Adrenal gland (tissue), 12 donors: ENCODE data around the gene PKNOX1. TPM values are rescaled to one million over a fixed set of nuclear protein-coding genes. Genes with fewer than 3 reads are reported as not detected.

ENCODE experiments used
- DNase-seq, 7 donors: peaks; one replicate each; pipeline ENCODE4 v3.0.0-alpha.2; 2019 to 2020
- H3K27ac ChIP-seq, 5 donors: fragments of 200-600 bp; sonication (generic) in 4 of 5; 1 replicate in 3 of 5; 2 replicates in 2 of 5; pipeline versions ENCODE4 v1.5.1 to v1.8.0; 2016 to 2020; ENCODE audit warnings: mild to moderate bottlenecking in 1 of 5
- H3K27me3 ChIP-seq: fragments of 200-600 bp; 2 replicates; pipeline ENCODE4 v1.8.0; 2021
- H3K36me3 ChIP-seq, 2 donors: fragments of 200-600 bp; replicated peaks in 1 of 2; 1 replicate in 1 of 2; 2 replicates in 1 of 2; pipeline versions ENCODE4 v1.5.1 to v1.8.0; 2018 to 2022
- H3K4me1 ChIP-seq, 2 donors: fragments of 200-600 bp; replicated peaks in 1 of 2; 1 replicate in 1 of 2; 2 replicates in 1 of 2; pipeline versions ENCODE4 v1.5.1 to v1.8.0; 2018 to 2021
- H3K4me3 ChIP-seq, 4 donors: fragments of 200-600 bp; sonication (generic) in 3 of 4; one replicate each; pipeline ENCODE4 v1.5.1; 2016 to 2018
- H3K9me3 ChIP-seq, 3 donors: fragments of 200-600 bp; sonication (generic) in 1 of 3; replicated peaks in 1 of 3; 1 replicate in 2 of 3; 2 replicates in 1 of 3; pipeline versions ENCODE4 v1.5.1 to v1.8.0; 2016 to 2021
- POLR2A ChIP-seq, 2 donors: fragments of 450-650 bp; IDR thresholded peaks; one replicate each; pipeline ENCODE4 v1.6.1; 2017; ENCODE audit warnings: antibody characterized with exemption in 2 of 2, mild to moderate bottlenecking in 2 of 2, moderate library complexity in 1 of 2
- WGBS, 4 donors: extraction: QIAGEN DNeasy Blood & Tissue Kit in 2 of 4; methylation state at CpG; one replicate each; pipeline versions ENCODE4 v1.1.5 to v1.1.7; 2013 to 2017; 5-methylcytosine and 5-hydroxymethylcytosine counted together
- intact Hi-C, 2 donors: fragments of 100-400 bp; cut with DNase I; formaldehyde crosslinking; loops; one replicate each; pipeline versions ENCODE4 v1.14.1 to v1.15.0; 2022 to 2023
- polyA plus RNA-seq, 3 donors: library from polyadenylated mRNA; stranded (reverse); fragments of 200-250 nt in 2 of 3; fragments of 350-450 nt in 1 of 3; fragmentation: Illumina TruSeq in 1 of 3; extraction: RNeasy Lipid Tissue Mini Kit (QIAGEN cat#74804) in 1 of 3; gene quantifications; one replicate each; pipeline ENCODE4 v1.2.3, GENCODE V29; 2013 to 2014
- total RNA-seq, 9 donors: library from RNA; depleted of rRNA in 4 of 9; stranded (reverse); fragments of >200 nt in 4 of 9; fragments of 120-200 nt in 1 of 9; fragmentation: NEBNext Ultra II Directional in 1 of 9; extraction: Animal tissue kit (Norgen Biotek cat#: 25700) in 1 of 9; gene quantifications; one replicate each; pipeline versions ENCODE4 v1.1.0 to v1.2.4, GENCODE V29; 2013 to 2023
- TF ChIP-seq, protein P1 (sequence below), 6 experiments: fragments of 450-650 bp in 4 of 6; fragments of 200-600 bp in 2 of 6; sonication (generic) in 1 of 6; IDR thresholded peaks; 1 replicate in 5 of 6; 2 replicates in 1 of 6; pipeline versions ENCODE4 v1.5.1 to v1.8.0; 2016 to 2021; ENCODE audit warnings: antibody characterized with exemption in 6 of 6, mild to moderate bottlenecking in 2 of 6, moderate library complexity in 1 of 6
- donor health status: healthy with polysubstance abuse.
- donor health status: Bipolar disorder and iron deficiency.
- donor health status: DM: yes; HTN: yes; CAD: no.
- donor health status: DM: no; HTN: no; CAD: no.
- donor health status: DM: no; HTN: no; CAD: no.
- donor health status: DM: yes; HTN: yes; CAD: no.

Gene PKNOX1
- total and polyA plus RNA-seq, 12 donors: 8.2 to 21.7 (median 12.6) TPM

DNA sequence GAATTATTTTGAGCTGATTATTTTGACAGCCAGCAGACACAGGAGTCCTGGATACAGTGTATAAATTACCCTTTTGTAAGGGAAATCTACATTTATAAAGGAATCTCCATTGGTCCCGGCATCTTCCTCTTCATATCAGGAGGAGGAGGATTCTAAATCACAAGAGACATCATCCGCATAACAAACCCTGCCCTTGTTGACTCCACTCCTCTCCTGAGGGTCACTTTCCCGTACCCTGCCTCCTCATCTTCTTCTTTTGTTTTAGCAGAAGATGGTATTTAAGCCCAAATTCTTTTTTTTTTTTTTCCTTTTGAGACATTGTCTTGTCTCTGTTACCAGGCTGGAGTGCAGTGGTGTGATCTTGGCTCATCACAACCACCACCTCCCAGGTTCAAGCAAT lies 14.6 kb upstream of the PKNOX1 start:
- no peaks in the 10 kb centered on the region for H3K4me1 ChIP-seq
- no peak for TF ChIP-seq POLR2A (IDR thresholded peaks at IDR 0.05)
- TF ChIP-seq, protein P1, sequence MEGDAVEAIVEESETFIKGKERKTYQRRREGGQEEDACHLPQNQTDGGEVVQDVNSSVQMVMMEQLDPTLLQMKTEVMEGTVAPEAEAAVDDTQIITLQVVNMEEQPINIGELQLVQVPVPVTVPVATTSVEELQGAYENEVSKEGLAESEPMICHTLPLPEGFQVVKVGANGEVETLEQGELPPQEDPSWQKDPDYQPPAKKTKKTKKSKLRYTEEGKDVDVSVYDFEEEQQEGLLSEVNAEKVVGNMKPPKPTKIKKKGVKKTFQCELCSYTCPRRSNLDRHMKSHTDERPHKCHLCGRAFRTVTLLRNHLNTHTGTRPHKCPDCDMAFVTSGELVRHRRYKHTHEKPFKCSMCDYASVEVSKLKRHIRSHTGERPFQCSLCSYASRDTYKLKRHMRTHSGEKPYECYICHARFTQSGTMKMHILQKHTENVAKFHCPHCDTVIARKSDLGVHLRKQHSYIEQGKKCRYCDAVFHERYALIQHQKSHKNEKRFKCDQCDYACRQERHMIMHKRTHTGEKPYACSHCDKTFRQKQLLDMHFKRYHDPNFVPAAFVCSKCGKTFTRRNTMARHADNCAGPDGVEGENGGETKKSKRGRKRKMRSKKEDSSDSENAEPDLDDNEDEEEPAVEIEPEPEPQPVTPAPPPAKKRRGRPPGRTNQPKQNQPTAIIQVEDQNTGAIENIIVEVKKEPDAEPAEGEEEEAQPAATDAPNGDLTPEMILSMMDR (IDR thresholded peaks at IDR 0.05): no peak
- DNase-seq: no peak
- 87 to 89% (median 88%) methylated on average over 3 of the region's 3 CpGs for WGBS, 4 donors
- H3K27me3 ChIP-seq: no peaks in the 10 kb centered on the region
- no peak overlapping the region for H3K4me3 ChIP-seq
- no peak overlapping the region for H3K27ac ChIP-seq
- intact Hi-C loops: loop anchor here in 1 of 2 donors (2.0 kb wide), 1 partner anchor 73 kb away; no protein-coding TSS in a partner anchor
- H3K9me3 ChIP-seq: no peaks in the 10 kb centered on the region
- no peaks in the 10 kb centered on the region for H3K36me3 ChIP-seq

DNA sequence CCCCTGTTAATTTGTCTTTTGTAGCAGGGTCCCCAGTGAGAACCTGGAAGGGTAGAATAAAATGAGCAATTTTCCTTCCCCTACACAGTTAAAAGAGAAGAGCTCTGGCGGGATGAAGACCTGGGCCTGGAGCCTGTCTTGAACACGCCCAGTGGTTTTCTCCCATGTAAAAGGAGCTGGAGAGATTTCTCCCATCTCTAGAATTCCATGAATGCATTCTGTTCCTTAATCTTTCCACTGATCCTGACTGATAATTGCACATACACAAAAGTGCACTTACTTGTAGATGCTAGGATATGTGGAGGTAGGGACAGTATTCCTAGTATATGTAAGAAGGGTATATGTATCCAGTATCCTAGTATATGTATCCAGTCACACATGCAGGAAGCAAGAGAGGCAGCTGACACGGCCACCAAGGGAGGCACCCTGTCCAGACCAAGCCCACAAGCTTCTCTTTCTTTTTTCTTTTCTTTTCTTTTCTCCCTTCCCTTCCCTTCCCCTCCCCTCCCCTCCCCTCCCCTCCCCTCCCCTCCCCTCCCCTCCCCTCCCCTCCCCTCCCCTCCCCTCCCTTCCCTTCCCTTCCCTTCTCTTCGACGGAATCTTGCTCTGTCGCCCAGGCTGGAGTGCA lies 11.9 kb upstream of the PKNOX1 start:
- 78 to 82% (median 78%) methylated on average over 3 to 6 of the region's 6 CpGs for WGBS, 4 donors
- no peaks in the 10 kb centered on the region for H3K9me3 ChIP-seq
- H3K36me3 ChIP-seq: no peaks in the 10 kb centered on the region
- intact Hi-C loops: no loop called here
- no peaks in the 10 kb centered on the region for H3K27me3 ChIP-seq
- peak in 1 of 7 donors; percentile 14 for DNase-seq
- no peak for TF ChIP-seq POLR2A (IDR thresholded peaks at IDR 0.05)
- TF ChIP-seq, protein P1 (IDR thresholded peaks at IDR 0.05): no peak
- H3K4me3 ChIP-seq: no peak overlapping the region
- no peaks in the 10 kb centered on the region for H3K4me1 ChIP-seq
- H3K27ac ChIP-seq: no peak overlapping the region

DNA sequence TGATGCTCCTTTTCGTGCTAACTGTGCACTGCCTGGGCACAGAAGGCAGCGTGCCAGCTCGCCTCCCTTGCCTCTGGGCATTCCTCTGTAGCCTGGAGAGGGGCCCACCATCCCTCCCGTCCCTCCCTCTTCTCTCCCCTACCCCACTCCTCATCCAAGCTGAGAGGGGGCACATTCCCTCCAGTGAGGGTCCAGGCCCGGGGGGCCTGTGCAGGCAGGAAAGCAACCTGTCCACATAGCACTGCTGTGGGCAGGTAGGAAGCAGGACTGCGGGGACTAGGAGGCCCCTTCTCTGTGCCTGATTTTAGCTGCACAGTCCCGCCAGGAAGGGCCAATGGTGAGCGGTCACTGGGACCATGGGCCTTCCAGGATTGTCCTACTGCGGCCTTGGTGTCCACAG lies 10.3 kb upstream of the PKNOX1 start:
- TF ChIP-seq, protein P1 (IDR thresholded peaks at IDR 0.05): no peak
- no peak for TF ChIP-seq POLR2A (IDR thresholded peaks at IDR 0.05)
- Histone ChIP-seq H3K4me1 (no peaks in the 10 kb centered on the region), H3K9me3 (no peaks in the 10 kb centered on the region), H3K27me3 (no peaks in the 10 kb centered on the region), H3K27ac (no peak overlapping the region), H3K4me3 (no peak overlapping the region), H3K36me3 (no peaks in the 10 kb centered on the region)
- WGBS, 4 donors: 84 to 93% (median 91%) methylated on average over 9 of the region's 9 CpGs
- intact Hi-C loops: no loop called here
- peak in 1 of 7 donors; percentile 31 for DNase-seq

DNA sequence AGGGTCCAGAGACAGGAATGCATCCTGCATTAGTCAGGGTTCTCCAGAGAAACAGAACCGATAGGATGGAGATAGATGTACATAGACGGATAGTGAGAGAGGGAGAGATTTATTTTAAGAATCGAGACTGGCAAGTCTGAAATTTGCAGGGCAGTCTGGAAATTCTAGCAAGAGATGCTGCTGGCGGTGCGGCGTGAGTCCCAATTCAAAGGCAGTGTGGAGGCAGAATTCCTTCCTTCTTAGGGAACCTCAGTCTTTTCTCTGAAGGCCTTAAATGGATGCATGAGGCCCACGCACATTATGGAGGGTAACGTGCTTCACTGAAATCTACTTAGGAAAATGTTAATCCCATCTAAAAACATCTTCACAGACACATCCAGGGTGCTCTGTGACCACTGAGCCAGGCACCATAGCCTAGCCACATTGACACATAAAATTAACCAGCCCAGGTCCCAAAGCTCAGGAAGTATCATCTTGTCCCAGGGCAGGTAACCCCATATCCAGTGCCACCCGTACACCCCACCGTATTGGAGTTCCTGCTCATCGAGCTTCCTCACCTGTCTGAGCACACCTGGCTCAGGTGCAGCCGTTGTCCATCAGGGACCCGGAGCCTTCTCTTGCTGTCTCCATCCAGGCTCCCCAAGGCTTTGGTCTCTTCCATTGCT lies 9.7 kb upstream of the PKNOX1 start:
- H3K4me3 ChIP-seq: no peak overlapping the region
- DNase-seq: peak in 1 of 7 donors; percentile 35
- WGBS, 4 donors: 91 to 93% (median 92%) methylated on average over 13 of the region's 13 CpGs
- H3K27me3 ChIP-seq: no peaks in the 10 kb centered on the region
- no peaks in the 10 kb centered on the region for H3K36me3 ChIP-seq
- H3K9me3 ChIP-seq: no peaks in the 10 kb centered on the region
- no peak for TF ChIP-seq POLR2A (IDR thresholded peaks at IDR 0.05)
- TF ChIP-seq, protein P1 (IDR thresholded peaks at IDR 0.05): no peak
- intact Hi-C loops: loop anchor here in 1 of 2 donors (5.0 kb wide), 1 partner anchor 42 kb away; no protein-coding TSS in a partner anchor
- no peak overlapping the region for H3K27ac ChIP-seq
- no peaks in the 10 kb centered on the region for H3K4me1 ChIP-seq
